HepG2 (cell line): Measurements from ENCODE around the gene CLASP2.

ENCODE experiments used
- CTCF ChIP-seq: sonication (generic); formaldehyde crosslinking; IDR thresholded peaks from 2 replicates; pipeline ENCODE4 v1.5.0; 2020; ENCODE audit warnings: mild to moderate bottlenecking, missing genetic modification reagents, moderate library complexity
- MED1 ChIP-seq: sonication (generic); formaldehyde crosslinking; IDR thresholded peaks from 2 replicates; pipeline ENCODE4 v1.4.0; 2020; ENCODE audit warnings: missing genetic modification reagents
- ZBTB43 ChIP-seq: sonication (generic); formaldehyde crosslinking; conservative IDR thresholded peaks from 2 replicates; pipeline ENCODE4 v1.4.0; 2020; ENCODE audit warnings: missing genetic modification reagents
- ZNF275 ChIP-seq: sonication (generic); formaldehyde crosslinking; IDR thresholded peaks from 2 replicates; pipeline ENCODE4 v1.8.0; 2022; ENCODE audit warnings: missing genetic modification reagents, mild to moderate bottlenecking, inconsistent platforms, borderline replicate concordance

- TF ChIP-seq CTCF (CRISPR knock-in tag) (no peak), ZBTB43 (CRISPR knock-in tag) (no peak), MED1 (CRISPR knock-in tag) (no peak), ZNF275 (no peak)
These were observed 176.1 kb downstream of the CLASP2 start for GRCh38 chr3:33541918-33542317.
